K562 (cell line): ENCODE measurements around the gene UBA3. TPM values are rescaled to one million over a fixed set of nuclear protein-coding genes. Genes with fewer than 3 reads are reported as not detected.

ENCODE experiments used
- ARID1B ChIP-seq: fragments of 450-650 bp; IDR thresholded peaks from 2 replicates; pipeline ENCODE4 v1.6.1; 2016; ENCODE audit warnings: antibody characterized with exemption, mild to moderate bottlenecking, inconsistent platforms
- BRD4 ChIP-seq: fragments of 200-600 bp; sonication (generic); IDR thresholded peaks from 2 replicates; pipeline ENCODE4 v1.6.1; 2017; ENCODE audit warnings: inconsistent platforms
- CBFB ChIP-seq: sonication (generic); formaldehyde crosslinking; IDR thresholded peaks from 2 replicates; pipeline ENCODE4 v1.4.0; 2020; ENCODE audit warnings: mild to moderate bottlenecking, missing genetic modification reagents
- CHCHD3 ChIP-seq: fragments of 250-450 bp; sonication (Bioruptor Pico); IDR thresholded peaks from 2 replicates; pipeline ENCODE4 v2.1.2; 2022; ENCODE audit warnings: mild to moderate bottlenecking
- ETV6 ChIP-seq, 3 experiments: fragments of 150-350 bp in 1 of 3; sonication (generic) in 1 of 3; formaldehyde crosslinking in 1 of 3; IDR thresholded peaks; 2 replicates each; pipeline versions ENCODE4 v1.6.1 to v1.8.0; 2014 to 2022; ENCODE audit warnings: borderline replicate concordance in 2 of 3, low read depth in 2 of 3, antibody characterized with exemption in 1 of 3, low read length in 1 of 3, mild to moderate bottlenecking in 1 of 3, missing genetic modification reagents in 1 of 3
- LEF1 ChIP-seq: fragments of 450-650 bp; IDR thresholded peaks from 2 replicates; pipeline ENCODE4 v1.6.1; 2016; ENCODE audit warnings: mild to moderate bottlenecking
- MAFF ChIP-seq: IDR thresholded peaks from 2 replicates; pipeline ENCODE4 v1.6.1; 2012; ENCODE audit warnings: low read length, improper control_type of control experiment
- PML ChIP-seq: IDR thresholded peaks from 2 replicates; pipeline ENCODE4 v1.6.1; 2012; ENCODE audit warnings: low read length, inconsistent platforms
- PRPF4 ChIP-seq: fragments of 200-400 bp; formaldehyde crosslinking; IDR thresholded peaks from one replicate; pipeline ENCODE4 v1.6.1; 2017; ENCODE audit warnings: low read length, low read depth, mild to moderate bottlenecking; ENCODE audit not compliant: insufficient read depth, poor library complexity, severe bottlenecking
- RAD51 ChIP-seq: fragments of 450-650 bp; IDR thresholded peaks from 2 replicates; pipeline ENCODE4 v1.7.1; 2016; ENCODE audit warnings: low read depth, mild to moderate bottlenecking, borderline replicate concordance
- RBFOX2 ChIP-seq: fragments of 200-400 bp; formaldehyde crosslinking; IDR thresholded peaks from 2 replicates; pipeline ENCODE4 v1.6.1; 2017; ENCODE audit warnings: low read depth, mild to moderate bottlenecking, low read length, moderate library complexity
- RHOXF2B ChIP-seq: fragments of 250-450 bp; sonication (Bioruptor Pico); conservative IDR thresholded peaks from 2 replicates; pipeline ENCODE4 v1.5.1; 2021
- WHSC1 ChIP-seq: IDR thresholded peaks from one replicate; pipeline ENCODE4 v1.6.1; 2012; ENCODE audit warnings: low read length, control low read depth, inconsistent platforms
- ZFPM2 ChIP-seq: fragments of 250-450 bp; sonication (Bioruptor Pico); IDR thresholded peaks from 2 replicates; pipeline ENCODE4 v1.5.1; 2022; ENCODE audit warnings: mild to moderate bottlenecking
- ZNF12 ChIP-seq: sonication (generic); formaldehyde crosslinking; IDR thresholded peaks from 2 replicates; pipeline ENCODE4 v1.4.0; 2020; ENCODE audit warnings: mild to moderate bottlenecking, missing genetic modification reagents
- ZNF76 ChIP-seq: fragments of 250-450 bp; sonication (Bioruptor Pico); IDR thresholded peaks from 2 replicates; pipeline ENCODE4 v1.4.0; 2020; ENCODE audit warnings: mild to moderate bottlenecking, moderate library complexity, borderline replicate concordance
- polyA plus RNA-seq, 8 experiments: library from polyadenylated mRNA; depleted of rRNA in 4 of 8; stranded (reverse) in 5 of 8; unstranded in 3 of 8; fragments of >200 nt; fragmentation: Nextera tagmentation in 2 of 8; fragmentation: Illumina TruSeq in 1 of 8; extraction: Ambion mirVana in 2 of 8; extraction: Trizol in 1 of 8; gene quantifications; 2 replicates each; pipeline versions ENCODE4 v1.2.1 to v1.2.3, GENCODE V29; 2011 to 2014; ENCODE audit warnings: inconsistent platforms in 1 of 8, missing spikeins in 1 of 8
- total RNA-seq, 7 experiments: library from RNA; depleted of rRNA in 6 of 7; stranded (reverse); fragments of >200 nt in 6 of 7; fragmentation: Illumina TruSeq in 2 of 7; extraction: Trizol in 2 of 7; gene quantifications; 2 replicates each; pipeline versions ENCODE4 v1.2.1 to v1.2.3, GENCODE V29; 2011 to 2021; ENCODE audit warnings: low replicate concordance in 1 of 7
- TF ChIP-seq, protein P1 (sequence below): fragments of 450-650 bp; IDR thresholded peaks from 2 replicates; pipeline ENCODE4 v1.6.1; 2016; ENCODE audit warnings: missing biosample characterization, missing genetic modification characterization
- TF ChIP-seq, protein P2 (sequence below): fragments of 450-650 bp; conservative IDR thresholded peaks from 2 replicates; pipeline ENCODE4 v1.6.1; 2016; ENCODE audit warnings: missing genetic modification characterization, low read depth, mild to moderate bottlenecking, missing compliant biosample characterization, moderate library complexity
- TF ChIP-seq, protein P3 (sequence below): fragments of 450-650 bp; IDR thresholded peaks from 2 replicates; pipeline ENCODE4 v1.6.1; 2016; ENCODE audit warnings: mild to moderate bottlenecking
- TF ChIP-seq, protein P4 (sequence below), 2 experiments: IDR thresholded peaks; 2 replicates each; pipeline ENCODE4 v1.6.1; 2011; ENCODE audit warnings: borderline replicate concordance in 1 of 2, control low read depth in 1 of 2, low read depth in 1 of 2, low read length in 1 of 2, mild to moderate bottlenecking in 1 of 2, mixed read lengths in 1 of 2, moderate library complexity in 1 of 2; ENCODE audit not compliant: insufficient read depth in 1 of 2, insufficient read length in 1 of 2, poor library complexity in 1 of 2, severe bottlenecking in 1 of 2; ENCODE audit errors: extremely low read depth in 1 of 2
- TF ChIP-seq, protein P5 (sequence below): fragments of 250-450 bp; sonication (Bioruptor Pico); IDR thresholded peaks from 2 replicates; pipeline ENCODE4 v1.4.0; 2020

UBA3 gene
- total and polyA plus RNA-seq, 9 of the 15 experiments (the other 6 are each of a cell fraction or from before 2014, with no cell fraction given), result 23.2 to 80.0 (median 38.6) TPM

DNA sequence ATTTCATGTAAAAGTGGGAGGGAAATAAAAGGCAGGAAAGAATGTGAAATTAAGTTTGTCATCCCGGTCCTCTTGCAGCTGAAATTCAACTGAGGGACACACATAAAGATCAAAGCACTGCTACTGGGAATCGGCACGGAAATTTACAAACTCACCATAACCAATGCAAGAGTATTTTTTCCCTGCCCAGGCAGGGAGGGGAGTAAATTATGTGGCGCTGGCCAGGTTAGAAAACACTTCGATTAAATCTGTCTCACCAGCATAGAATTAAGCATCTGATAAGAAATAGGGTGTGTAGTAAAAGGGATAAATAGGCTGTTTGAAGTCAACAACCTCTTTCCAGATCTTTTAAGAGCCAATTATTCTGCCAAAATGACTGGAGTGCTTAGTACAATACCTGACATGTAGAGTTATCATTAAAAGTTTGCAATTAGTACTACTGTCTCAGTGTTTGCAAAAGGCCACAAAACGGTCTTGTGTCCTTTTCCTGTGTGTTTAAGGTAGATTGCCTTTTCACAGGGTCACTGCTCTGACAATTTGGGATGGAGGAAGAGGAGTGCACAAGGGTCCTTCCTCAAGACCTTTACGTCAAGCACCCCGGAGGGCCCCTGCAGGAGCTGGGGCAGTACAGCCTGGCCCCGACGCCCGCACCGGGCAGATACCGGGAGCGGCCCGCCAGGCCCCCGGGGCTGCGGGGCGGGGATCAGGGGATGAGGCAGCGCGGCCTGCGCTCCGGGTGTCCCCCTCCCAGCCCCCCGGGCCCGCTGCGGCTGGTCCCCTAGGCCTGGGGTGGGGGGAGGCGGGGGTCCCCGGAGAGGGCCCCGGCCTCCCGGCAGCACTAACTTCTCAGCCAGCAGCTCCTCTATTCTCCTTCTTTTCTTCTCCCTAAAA is 651 bp downstream of the UBA3 start (continued):
- TF ChIP-seq RAD51 (no peak), RBFOX2 (peak; percentile 68), PML (peak; percentile 58; the same call in 1 of the 2 replicates), ZNF76 (CRISPR knock-in tag) (no peak), CBFB (CRISPR knock-in tag) (no peak), ETV6 (IDR thresholded peaks at IDR 0.05; ENCODE audit: borderline replicate concordance in 1 of 2, low read depth in 2 of 2, low read length in 1 of 2) (no peak), ETV6 (CRISPR knock-in tag; IDR thresholded peaks at IDR 0.05; ENCODE audit: borderline replicate concordance) (no peak), RHOXF2B (CRISPR knock-in tag) (no peak), LEF1 (peak; percentile 34; the same call in 1 of the 2 replicates), PRPF4 (no peak), BRD4 (no peak), ARID1B (no peak), ZFPM2 (CRISPR knock-in tag) (no peak), CHCHD3 (CRISPR knock-in tag) (no peak), WHSC1 (no peak), ZNF12 (CRISPR knock-in tag) (no peak), MAFF (no peak)
- TF ChIP-seq, protein P1, sequence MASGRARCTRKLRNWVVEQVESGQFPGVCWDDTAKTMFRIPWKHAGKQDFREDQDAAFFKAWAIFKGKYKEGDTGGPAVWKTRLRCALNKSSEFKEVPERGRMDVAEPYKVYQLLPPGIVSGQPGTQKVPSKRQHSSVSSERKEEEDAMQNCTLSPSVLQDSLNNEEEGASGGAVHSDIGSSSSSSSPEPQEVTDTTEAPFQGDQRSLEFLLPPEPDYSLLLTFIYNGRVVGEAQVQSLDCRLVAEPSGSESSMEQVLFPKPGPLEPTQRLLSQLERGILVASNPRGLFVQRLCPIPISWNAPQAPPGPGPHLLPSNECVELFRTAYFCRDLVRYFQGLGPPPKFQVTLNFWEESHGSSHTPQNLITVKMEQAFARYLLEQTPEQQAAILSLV (tag), result no peak
- TF ChIP-seq, protein P2, sequence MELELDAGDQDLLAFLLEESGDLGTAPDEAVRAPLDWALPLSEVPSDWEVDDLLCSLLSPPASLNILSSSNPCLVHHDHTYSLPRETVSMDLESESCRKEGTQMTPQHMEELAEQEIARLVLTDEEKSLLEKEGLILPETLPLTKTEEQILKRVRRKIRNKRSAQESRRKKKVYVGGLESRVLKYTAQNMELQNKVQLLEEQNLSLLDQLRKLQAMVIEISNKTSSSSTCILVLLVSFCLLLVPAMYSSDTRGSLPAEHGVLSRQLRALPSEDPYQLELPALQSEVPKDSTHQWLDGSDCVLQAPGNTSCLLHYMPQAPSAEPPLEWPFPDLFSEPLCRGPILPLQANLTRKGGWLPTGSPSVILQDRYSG (tag), result no peak
- TF ChIP-seq, protein P3, sequence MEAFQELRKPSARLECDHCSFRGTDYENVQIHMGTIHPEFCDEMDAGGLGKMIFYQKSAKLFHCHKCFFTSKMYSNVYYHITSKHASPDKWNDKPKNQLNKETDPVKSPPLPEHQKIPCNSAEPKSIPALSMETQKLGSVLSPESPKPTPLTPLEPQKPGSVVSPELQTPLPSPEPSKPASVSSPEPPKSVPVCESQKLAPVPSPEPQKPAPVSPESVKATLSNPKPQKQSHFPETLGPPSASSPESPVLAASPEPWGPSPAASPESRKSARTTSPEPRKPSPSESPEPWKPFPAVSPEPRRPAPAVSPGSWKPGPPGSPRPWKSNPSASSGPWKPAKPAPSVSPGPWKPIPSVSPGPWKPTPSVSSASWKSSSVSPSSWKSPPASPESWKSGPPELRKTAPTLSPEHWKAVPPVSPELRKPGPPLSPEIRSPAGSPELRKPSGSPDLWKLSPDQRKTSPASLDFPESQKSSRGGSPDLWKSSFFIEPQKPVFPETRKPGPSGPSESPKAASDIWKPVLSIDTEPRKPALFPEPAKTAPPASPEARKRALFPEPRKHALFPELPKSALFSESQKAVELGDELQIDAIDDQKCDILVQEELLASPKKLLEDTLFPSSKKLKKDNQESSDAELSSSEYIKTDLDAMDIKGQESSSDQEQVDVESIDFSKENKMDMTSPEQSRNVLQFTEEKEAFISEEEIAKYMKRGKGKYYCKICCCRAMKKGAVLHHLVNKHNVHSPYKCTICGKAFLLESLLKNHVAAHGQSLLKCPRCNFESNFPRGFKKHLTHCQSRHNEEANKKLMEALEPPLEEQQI, result no peak
- TF ChIP-seq, protein P4, sequence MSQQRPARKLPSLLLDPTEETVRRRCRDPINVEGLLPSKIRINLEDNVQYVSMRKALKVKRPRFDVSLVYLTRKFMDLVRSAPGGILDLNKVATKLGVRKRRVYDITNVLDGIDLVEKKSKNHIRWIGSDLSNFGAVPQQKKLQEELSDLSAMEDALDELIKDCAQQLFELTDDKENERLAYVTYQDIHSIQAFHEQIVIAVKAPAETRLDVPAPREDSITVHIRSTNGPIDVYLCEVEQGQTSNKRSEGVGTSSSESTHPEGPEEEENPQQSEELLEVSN (IDR thresholded peaks at IDR 0.05; ENCODE audit: borderline replicate concordance in 1 of 2, extremely low read depth in 1 of 2, insufficient read depth in 1 of 2, insufficient read length in 1 of 2, low read depth in 1 of 2, low read length in 1 of 2, poor library complexity in 1 of 2, severe bottlenecking in 1 of 2), result no peak
- TF ChIP-seq, protein P5, sequence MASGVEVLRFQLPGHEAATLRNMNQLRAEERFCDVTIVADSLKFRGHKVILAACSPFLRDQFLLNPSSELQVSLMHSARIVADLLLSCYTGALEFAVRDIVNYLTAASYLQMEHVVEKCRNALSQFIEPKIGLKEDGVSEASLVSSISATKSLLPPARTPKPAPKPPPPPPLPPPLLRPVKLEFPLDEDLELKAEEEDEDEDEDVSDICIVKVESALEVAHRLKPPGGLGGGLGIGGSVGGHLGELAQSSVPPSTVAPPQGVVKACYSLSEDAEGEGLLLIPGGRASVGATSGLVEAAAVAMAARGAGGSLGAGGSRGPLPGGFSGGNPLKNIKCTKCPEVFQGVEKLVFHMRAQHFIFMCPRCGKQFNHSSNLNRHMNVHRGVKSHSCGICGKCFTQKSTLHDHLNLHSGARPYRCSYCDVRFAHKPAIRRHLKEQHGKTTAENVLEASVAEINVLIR (CRISPR knock-in tag), result no peak
